ENCODE measurements around the gene NPTN. TPM values are rescaled to one million over a fixed set of nuclear protein-coding genes. Genes with fewer than 3 reads are reported as not detected.
A peak's percentile ranks its signal among the peaks of the same experiment; 100 is the strongest.

The NPTN gene
- total RNA-seq, 1 experiment from 2014 or later, result 71.0 TPM

- no peak for TF ChIP-seq CTCF (IDR thresholded peaks at IDR 0.05; ENCODE audit: unreplicated experiment)
- CTCF ChIA-PET, result interaction anchor here (0.7 kb wide), 2 partner anchors 55 to 179 kb away, joined by 3 read pairs; no protein-coding TSS in a partner anchor
- H3K27me3 Mint-ChIP-seq (ENCODE audit: insufficient read depth, unreplicated experiment), result no peaks in the 10 kb centered on the region
- intact Hi-C loops (cut with micrococcal nuclease), result no loop called here
- H3K27ac Mint-ChIP-seq (ENCODE audit: low read depth, unreplicated experiment), result no peak overlapping the region
- H3K36me3 Mint-ChIP-seq (ENCODE audit: insufficient read depth, unreplicated experiment), result no peaks in the 10 kb centered on the region
- no peak overlapping the region for H3K4me3 Mint-ChIP-seq (ENCODE audit: unreplicated experiment)
- no peaks in the 10 kb centered on the region for H3K9me3 Mint-ChIP-seq (ENCODE audit: unreplicated experiment)
- no peak for DNase-seq (ENCODE audit: unreplicated experiment)
- POLR2A ChIA-PET, result interaction anchor here (1.3 kb wide), 1 partner anchor 8 kb away, joined by 6 read pairs; no protein-coding TSS in a partner anchor
- peaks cover 9% of the 10 kb centered on the region for H3K4me1 Mint-ChIP-seq (ENCODE audit: insufficient read depth, unreplicated experiment)
- BruUV-seq (replicated peaks), result no TSS peak
These were observed 114.1 kb downstream of the NPTN start for GRCh38 chr15:73518876-73519733.

- peak; percentile 0 for DNase-seq (ENCODE audit: unreplicated experiment)
- Mint-ChIP-seq H3K27me3 (ENCODE audit: insufficient read depth, unreplicated experiment) (no peaks in the 10 kb centered on the region), H3K4me3 (ENCODE audit: unreplicated experiment) (no peak overlapping the region), H3K36me3 (ENCODE audit: insufficient read depth, unreplicated experiment) (no peaks in the 10 kb centered on the region), H3K9me3 (ENCODE audit: unreplicated experiment) (no peaks in the 10 kb centered on the region), H3K27ac (ENCODE audit: low read depth, unreplicated experiment) (no peak overlapping the region), H3K4me1 (ENCODE audit: insufficient read depth, unreplicated experiment) (peaks cover 5% of the 10 kb centered on the region)
- intact Hi-C loops (cut with micrococcal nuclease), result no loop called here
- POLR2A ChIA-PET, result interaction anchor here (1.3 kb wide), 1 partner anchor 9 kb away, joined by 6 read pairs; no protein-coding TSS in a partner anchor
- CTCF ChIA-PET, result interaction anchor here (0.7 kb wide), 2 partner anchors 54 to 178 kb away, joined by 3 read pairs; no protein-coding TSS in a partner anchor
- BruUV-seq (replicated peaks), result no TSS peak
- no peak for TF ChIP-seq CTCF (IDR thresholded peaks at IDR 0.05; ENCODE audit: unreplicated experiment)
These were observed 114.9 kb downstream of the NPTN start for GRCh38 chr15:73518180-73518862.

- H3K27ac Mint-ChIP-seq (ENCODE audit: low read depth, unreplicated experiment), result no peak overlapping the region
- ChIA-PET CTCF (no interaction called here), POLR2A (interaction anchor here (1.3 kb wide), 1 partner anchor 10 kb away, joined by 6 read pairs; no protein-coding TSS in a partner anchor)
- no peaks in the 10 kb centered on the region for H3K9me3 Mint-ChIP-seq (ENCODE audit: unreplicated experiment)
- no peak for DNase-seq (ENCODE audit: unreplicated experiment)
- H3K4me1 Mint-ChIP-seq (ENCODE audit: insufficient read depth, unreplicated experiment), result peaks cover 5% of the 10 kb centered on the region
- intact Hi-C loops (cut with micrococcal nuclease), result no loop called here
- BruUV-seq (replicated peaks), result no TSS peak
- H3K27me3 Mint-ChIP-seq (ENCODE audit: insufficient read depth, unreplicated experiment), result no peaks in the 10 kb centered on the region
- H3K36me3 Mint-ChIP-seq (ENCODE audit: insufficient read depth, unreplicated experiment), result no peaks in the 10 kb centered on the region
- TF ChIP-seq CTCF (IDR thresholded peaks at IDR 0.05; ENCODE audit: unreplicated experiment), result no peak
- no peak overlapping the region for H3K4me3 Mint-ChIP-seq (ENCODE audit: unreplicated experiment)
These were observed 115.6 kb downstream of the NPTN start for GRCh38 chr15:73517566-73517965.

- Mint-ChIP-seq H3K36me3 (ENCODE audit: insufficient read depth, unreplicated experiment) (no peaks in the 10 kb centered on the region), H3K4me1 (ENCODE audit: insufficient read depth, unreplicated experiment) (no peaks in the 10 kb centered on the region), H3K4me3 (ENCODE audit: unreplicated experiment) (no peak overlapping the region), H3K27me3 (ENCODE audit: insufficient read depth, unreplicated experiment) (no peaks in the 10 kb centered on the region), H3K9me3 (ENCODE audit: unreplicated experiment) (no peaks in the 10 kb centered on the region), H3K27ac (ENCODE audit: low read depth, unreplicated experiment) (no peak overlapping the region)
- intact Hi-C loops (cut with micrococcal nuclease), result no loop called here
- TF ChIP-seq CTCF (IDR thresholded peaks at IDR 0.05; ENCODE audit: unreplicated experiment), result no peak
- ChIA-PET POLR2A (no interaction called here), CTCF (no interaction called here)
- BruUV-seq (replicated peaks), result no TSS peak
- no peak for DNase-seq (ENCODE audit: unreplicated experiment)
These were observed 117.7 kb downstream of the NPTN start for GRCh38 chr15:73515527-73515926.

Data from MCF 10A (cell line).